Mucosa of descending colon (tissue), 3 donors: ENCODE data around the gene PPM1L. TPM values are rescaled to one million over a fixed set of nuclear protein-coding genes. Genes with fewer than 3 reads are reported as not detected.

ENCODE experiments used
- ATAC-seq: fragments of 200-7000 bp; cut with Tn5 transposase; one replicate; pipeline ENCODE4 v1.9.1; 2020; ENCODE audit warnings: mild to moderate bottlenecking, moderate library complexity
- DNase-seq, 3 donors: peaks; one replicate each; pipeline ENCODE4 v3.0.0-alpha.2; 2020
- H3K36me3 ChIP-seq: fragments of 200-600 bp; one replicate; pipeline ENCODE4 v1.8.0; 2021; ENCODE audit warnings: low read depth, mild to moderate bottlenecking
- H3K4me1 ChIP-seq: fragments of 200-600 bp; one replicate; pipeline ENCODE4 v1.8.0; 2021; ENCODE audit warnings: low read depth, mild to moderate bottlenecking
- H3K4me3 ChIP-seq: fragments of 200-600 bp; one replicate; pipeline ENCODE4 v1.8.0; 2021; ENCODE audit warnings: mild to moderate bottlenecking
- H3K9me3 ChIP-seq: fragments of 200-600 bp; one replicate; pipeline ENCODE4 v1.8.0; 2021; ENCODE audit warnings: mild to moderate bottlenecking
- CTCF ChIP-seq: fragments of 200-600 bp; IDR thresholded peaks from one replicate; pipeline ENCODE4 v1.8.0; 2022; ENCODE audit warnings: antibody characterized with exemption, mild to moderate bottlenecking
- intact Hi-C, 2 donors: fragments of 100-400 bp; cut with DNase I in 1 of 2; cut with micrococcal nuclease in 1 of 2; formaldehyde crosslinking; loops; one replicate each; pipeline versions ENCODE4 v1.11.0 to v1.11.1; 2022; cut with DNase I, micrococcal nuclease
- total RNA-seq, 3 donors: library from RNA; stranded (reverse); fragmentation: NEBNext Ultra II Directional in 2 of 3; extraction: Animal tissue kit (Norgen Biotek cat#: 25700) in 2 of 3; gene quantifications; one replicate each; pipeline versions ENCODE4 v1.2.1 to v1.2.4, GENCODE V29; 2021 to 2023
- donor health status: DM: no; HTN: no; CAD: no; lungs with moderate emphysema.
- donor health status: DM: no; HTN: no; CAD: no.
- donor health status: DM: no; HTN: yes; CAD: no.

PPM1L gene
- total RNA-seq, 3 donors from 2014 or later: 16.2 to 47.9 (median 21.6) TPM

- intact Hi-C loops: no loop called here
- Histone ChIP-seq H3K4me1 (no peaks in the 10 kb centered on the region), H3K4me3 (no peak overlapping the region), H3K36me3 (no peaks in the 10 kb centered on the region), H3K9me3 (no peaks in the 10 kb centered on the region)
- ATAC-seq (no peak), DNase-seq (no peak)
- TF ChIP-seq CTCF: no peak
These were observed 148.7 kb downstream of the PPM1L start for GRCh38 chr3:160904691-160905090.

GRCh38 chr3:160906646-160907045 is 150.6 kb downstream of the PPM1L start:
- no peak overlapping the region for H3K4me3 ChIP-seq
- no peak for ATAC-seq
- H3K36me3 ChIP-seq: no peaks in the 10 kb centered on the region
- H3K9me3 ChIP-seq: no peaks in the 10 kb centered on the region
- H3K4me1 ChIP-seq: no peaks in the 10 kb centered on the region
- TF ChIP-seq CTCF: no peak
- DNase-seq: no peak
- intact Hi-C loops: no loop called here

- no peak for TF ChIP-seq CTCF
- no peak overlapping the region for H3K4me3 ChIP-seq
- DNase-seq (no peak), ATAC-seq (no peak)
- H3K9me3 ChIP-seq: no peaks in the 10 kb centered on the region
- intact Hi-C loops: no loop called here
- no peaks in the 10 kb centered on the region for H3K4me1 ChIP-seq
- no peaks in the 10 kb centered on the region for H3K36me3 ChIP-seq
These were observed 153.9 kb downstream of the PPM1L start for GRCh38 chr3:160909917-160910316.

GRCh38 chr3:160911411-160911810 is 155.4 kb downstream of the PPM1L start:
- H3K4me3 ChIP-seq: no peak overlapping the region
- no peaks in the 10 kb centered on the region for H3K36me3 ChIP-seq
- no peak for TF ChIP-seq CTCF
- H3K9me3 ChIP-seq: no peaks in the 10 kb centered on the region
- no peaks in the 10 kb centered on the region for H3K4me1 ChIP-seq
- DNase-seq: no peak
- intact Hi-C loops: no loop called here
- ATAC-seq: no peak

- ATAC-seq (no peak), DNase-seq (no peak)
- H3K9me3 ChIP-seq: no peaks in the 10 kb centered on the region
- intact Hi-C loops: no loop called here
- no peaks in the 10 kb centered on the region for H3K4me1 ChIP-seq
- no peak overlapping the region for H3K4me3 ChIP-seq
- no peak for TF ChIP-seq CTCF
- H3K36me3 ChIP-seq: no peaks in the 10 kb centered on the region
These were observed 160.4 kb downstream of the PPM1L start for GRCh38 chr3:160916472-160916871.

- no peak for ATAC-seq
- intact Hi-C loops: no loop called here
- H3K9me3 ChIP-seq: no peaks in the 10 kb centered on the region
These were observed 163.9 kb downstream of the PPM1L start for GRCh38 chr3:160919942-160920341.

More at GRCh38 chr3:160919942-160920341, 163.9 kb downstream of the PPM1L start:
- Histone ChIP-seq H3K4me3 (no peak overlapping the region), H3K36me3 (no peaks in the 10 kb centered on the region), H3K4me1 (no peaks in the 10 kb centered on the region)
- DNase-seq: no peak
- no peak for TF ChIP-seq CTCF
